Fibroblast of lung (primary cell): ENCODE results near the gene SLC4A3.

ENCODE experiments used
- CTCF ChIP-seq, 2 donors: IDR thresholded peaks in 1 of 2; conservative IDR thresholded peaks in 1 of 2; 1 replicate in 1 of 2; 2 replicates in 1 of 2; pipeline ENCODE4 v1.5.1; 2011 to 2012; ENCODE audit warnings: low read length in 2 of 2, control low read depth in 1 of 2, inconsistent platforms in 1 of 2, low read depth in 1 of 2, mild to moderate bottlenecking in 1 of 2
- EZH2 ChIP-seq: IDR thresholded peaks from 2 replicates; pipeline ENCODE4 v1.5.1; 2012; ENCODE audit warnings: low read length, control low read depth, mild to moderate bottlenecking; ENCODE audit errors: missing control alignments

GRCh38 chr2:219628235-219628985 lies 980 bp downstream of the SLC4A3 start:
- TF ChIP-seq CTCF (conservative IDR thresholded peaks at IDR 0.05 in 1 of 2, IDR thresholded peaks at IDR 0.05 in 1 of 2; ENCODE audit: low read depth in 1 of 2, low read length in 2 of 2) (no peak), EZH2 (no peak)
